Kidney (tissue), 14 donors: ENCODE data around the gene MTERF2. TPM values are rescaled to one million over a fixed set of nuclear protein-coding genes. Genes with fewer than 3 reads are reported as not detected.

ENCODE experiments used
- DNase-seq, 5 donors: peaks; one replicate each; pipeline ENCODE4 v3.0.0-alpha.2; 2013 to 2020
- FAIRE-seq: peaks from 2 replicates; lab custom pipeline; 2012; peaks lifted over from hg19 to GRCh38; lab: Jason Lieb, UNC
- H3K27ac ChIP-seq, 2 donors: one replicate each; pipeline ENCODE4 v1.7.0; 2013; ENCODE audit warnings: low read depth in 2 of 2, low read length in 2 of 2, inconsistent platforms in 1 of 2
- H3K27me3 ChIP-seq: one replicate; pipeline ENCODE4 v1.7.1; 2013; ENCODE audit warnings: low read length, inconsistent platforms; ENCODE audit not compliant: control insufficient read depth, insufficient read depth
- H3K36me3 ChIP-seq, 3 donors: one replicate each; pipeline versions ENCODE4 v1.7.0 to v1.7.1; 2013; ENCODE audit warnings: low read length in 3 of 3, control low read depth in 1 of 3, inconsistent platforms in 1 of 3; ENCODE audit not compliant: insufficient read depth in 3 of 3, control insufficient read depth in 2 of 3
- H3K4me1 ChIP-seq, 3 donors: one replicate each; pipeline versions ENCODE4 v1.7.0 to v1.7.1; 2013; ENCODE audit warnings: low read length in 3 of 3, inconsistent platforms in 1 of 3, low read depth in 1 of 3; ENCODE audit not compliant: control insufficient read depth in 2 of 3, insufficient read depth in 2 of 3
- H3K4me3 ChIP-seq, 3 donors: one replicate each; pipeline versions ENCODE4 v1.7.0 to v1.8.1; 2013; ENCODE audit warnings: low read length in 3 of 3, control low read depth in 1 of 3, inconsistent platforms in 1 of 3
- H3K9ac ChIP-seq, 3 donors: one replicate each; pipeline versions ENCODE4 v1.7.0 to v1.7.1; 2013; ENCODE audit warnings: low read length in 3 of 3, control low read depth in 1 of 3, inconsistent platforms in 1 of 3
- H3K9me3 ChIP-seq, 3 donors: one replicate each; pipeline versions ENCODE4 v1.7.0 to v1.7.1; 2013; ENCODE audit warnings: low read length in 3 of 3, control low read depth in 1 of 3, inconsistent platforms in 1 of 3; ENCODE audit not compliant: control insufficient read depth in 2 of 3, insufficient read depth in 1 of 3
- CTCF ChIP-seq: IDR thresholded peaks from 3 replicates; pipeline ENCODE4 v1.5.1; 2012; ENCODE audit warnings: mild to moderate bottlenecking, moderate library complexity, borderline replicate concordance; ENCODE audit not compliant: insufficient read depth; ENCODE audit errors: extremely low read depth
- intact Hi-C: fragments of 100-400 bp; cut with DNase I; formaldehyde crosslinking; loops from one replicate; pipeline ENCODE4 v1.11.1; 2022
- polyA plus RNA-seq: library from polyadenylated mRNA; stranded (reverse); fragments of 350-450 nt; fragmentation: Illumina TruSeq; extraction: RNeasy Lipid Tissue Mini Kit (QIAGEN cat#74804); gene quantifications from one replicate; pipeline ENCODE4 v1.2.3, GENCODE V29; 2014; ENCODE audit warnings: low read depth, low replicate concordance; ENCODE audit not compliant: insufficient read depth
- total RNA-seq: library from RNA; stranded (reverse); fragmentation: NEBNext Ultra II Directional; extraction: Animal tissue kit (Norgen Biotek cat#: 25700); gene quantifications from one replicate; pipeline ENCODE4 v1.2.1, GENCODE V29; 2021
- donor health status: control.
- donor health status: control.
- donor health status: control.
- donor health status: control.
- donor health status: control.
- donor health status: DM: yes; HTN: yes; CAD: no.
- donor health status: Normal renal cell carcinoma (clear cell type).

Gene MTERF2
- total and polyA plus RNA-seq, 2 donors from 2014 or later: 15.0 to 26.2 TPM

- peaks cover 0 to 4% (median 0%) of the 10 kb centered on the region in 3 donors for H3K4me1 ChIP-seq
- no peak for TF ChIP-seq CTCF
- no peak overlapping the region for H3K27ac ChIP-seq
- FAIRE-seq (no peak), DNase-seq (no peak)
- no peak overlapping the region for H3K9ac ChIP-seq
- H3K36me3 ChIP-seq: no peaks in the 10 kb centered on the region
- H3K27me3 ChIP-seq: no peaks in the 10 kb centered on the region
- H3K9me3 ChIP-seq: no peaks in the 10 kb centered on the region
- intact Hi-C loops: no loop called here
- H3K4me3 ChIP-seq: no peak overlapping the region
Observed at GRCh38 chr12:106941481-106942156, 45.3 kb downstream of the MTERF2 start.

GRCh38 chr12:106934277-106934676 lies 52.7 kb downstream of the MTERF2 start:
- Histone ChIP-seq H3K9ac (no peak overlapping the region), H3K9me3 (no peaks in the 10 kb centered on the region), H3K36me3 (no peaks in the 10 kb centered on the region), H3K4me3 (no peak overlapping the region), H3K27ac (no peak overlapping the region), H3K4me1 (no peaks in the 10 kb centered on the region), H3K27me3 (no peaks in the 10 kb centered on the region)
- FAIRE-seq: no peak
- no peak for DNase-seq
- intact Hi-C loops: no loop called here
- no peak for TF ChIP-seq CTCF

Other genes with a start within 250 kb of the MTERF2 start
- gene RIC8B, start 212.5 kb downstream of the MTERF2 start, total RNA-seq: 18.0 TPM
- 7.7 TPM for gene RIC8B, start 212.5 kb downstream of the MTERF2 start, polyA plus RNA-seq
- gene TMEM263, start 31.2 kb downstream of the MTERF2 start, total RNA-seq: 43.1 TPM
- 28.7 TPM for gene TMEM263, start 31.2 kb downstream of the MTERF2 start, polyA plus RNA-seq
- gene CRY1, start 106.4 kb upstream of the MTERF2 start, total RNA-seq: 17.7 TPM
- 8.4 TPM for gene CRY1, start 106.4 kb upstream of the MTERF2 start, polyA plus RNA-seq